GM18873 (cell line): ENCODE data around the gene OSBPL1A.
A peak's percentile ranks its signal among the peaks of the same experiment; 100 is the strongest.

ENCODE experiments used
- ATAC-seq: cut with Tn5 transposase; IDR thresholded peaks from one replicate; pipeline ENCODE4 v1.9.1; 2021; ENCODE audit warnings: mild to moderate bottlenecking, moderate library complexity, moderate number of reproducible peaks; ENCODE audit not compliant: unreplicated experiment, low FRiP score

OSBPL1A gene

GRCh38 chr18:24140697-24141096 is 256.9 kb downstream of the OSBPL1A start:
- ATAC-seq: no peak

GRCh38 chr18:24138789-24139616 is 258.6 kb downstream of the OSBPL1A start, which contains the start of gene CABYR:
Gene CABYR, plus strand, starts transcription at chr18:24139062. Its CDS starts 4,053 bp downstream, at chr18:24143115.
- ATAC-seq: peak; percentile 78

- ATAC-seq: no peak
These were observed 259.2 kb downstream of the OSBPL1A start for GRCh38 chr18:24138409-24138788.

GRCh38 chr18:24136967-24137373 is 260.7 kb downstream of the OSBPL1A start:
- ATAC-seq: no peak

GRCh38 chr18:24130494-24130893 is 267.1 kb downstream of the OSBPL1A start:
- ATAC-seq: no peak

GRCh38 chr18:24128700-24129099 is 268.9 kb downstream of the OSBPL1A start:
- no peak for ATAC-seq

- no peak for ATAC-seq
These were observed 269.9 kb downstream of the OSBPL1A start for GRCh38 chr18:24127735-24128134.

GRCh38 chr18:24126155-24126961 is 271.3 kb downstream of the OSBPL1A start:
- ATAC-seq: no peak

- ATAC-seq: no peak
These were observed 276.0 kb downstream of the OSBPL1A start for GRCh38 chr18:24121625-24122024.

- ATAC-seq: no peak
These were observed 276.9 kb downstream of the OSBPL1A start for GRCh38 chr18:24120676-24121075.

GRCh38 chr18:24118750-24119577 is 278.7 kb downstream of the OSBPL1A start:
- peak; percentile 71 for ATAC-seq

- no peak for ATAC-seq
These were observed 282.0 kb downstream of the OSBPL1A start for GRCh38 chr18:24115628-24116027.

- no peak for ATAC-seq
These were observed 282.6 kb downstream of the OSBPL1A start for GRCh38 chr18:24114924-24115549.

- no peak for ATAC-seq
These were observed 284.6 kb downstream of the OSBPL1A start for GRCh38 chr18:24112874-24113615.

- no peak for ATAC-seq
These were observed 285.2 kb downstream of the OSBPL1A start for GRCh38 chr18:24112464-24112863.
